ENCODE results near the gene LDLRAD3.

Gene LDLRAD3

GRCh38 chr11:36278531-36279282 lies 334.8 kb downstream of the LDLRAD3 start:
- peaks cover 2% of the 10 kb centered on the region for H3K36me3 ChIP-seq (ENCODE audit: control insufficient read depth, insufficient read depth, low read length)
- no peak for DNase-seq (ENCODE audit: extremely low read depth, insufficient read length)
- no peak for TF ChIP-seq CTCF (IDR thresholded peaks at IDR 0.05; ENCODE audit: insufficient read depth, low read length, poor library complexity, severe bottlenecking)
- no peaks in the 10 kb centered on the region for H3K27me3 ChIP-seq (replicated peaks; ENCODE audit: control insufficient read depth, insufficient read depth, low read length)
- no peak overlapping the region for H3K4me3 ChIP-seq (replicated peaks; ENCODE audit: low read depth, low read length)

- no peak for TF ChIP-seq CTCF (IDR thresholded peaks at IDR 0.05; ENCODE audit: insufficient read depth, low read length, poor library complexity, severe bottlenecking)
- H3K4me3 ChIP-seq (replicated peaks; ENCODE audit: low read depth, low read length) = no peak overlapping the region
- no peak for DNase-seq (ENCODE audit: extremely low read depth, insufficient read length)
- H3K27me3 ChIP-seq (replicated peaks; ENCODE audit: control insufficient read depth, insufficient read depth, low read length) = no peaks in the 10 kb centered on the region
- peaks cover 2% of the 10 kb centered on the region for H3K36me3 ChIP-seq (ENCODE audit: control insufficient read depth, insufficient read depth, low read length)
These were observed 336.7 kb downstream of the LDLRAD3 start for GRCh38 chr11:36280531-36280930.

All from GM06990 (cell line).